DND-41 (cell line): Measurements from ENCODE around the gene KIFAP3.

Experiments used
- EZH2 ChIP-seq: IDR thresholded peaks from 3 replicates; pipeline ENCODE4 v1.6.1; 2012; ENCODE audit warnings: borderline replicate concordance, low read depth, mild to moderate bottlenecking, moderate library complexity, low read length, inconsistent platforms; ENCODE audit not compliant: severe bottlenecking
- TF ChIP-seq, protein P1 (sequence below): IDR thresholded peaks from 2 replicates; pipeline ENCODE4 v1.5.1; 2012; ENCODE audit warnings: borderline replicate concordance, low read length, moderate library complexity, mild to moderate bottlenecking; ENCODE audit not compliant: poor library complexity, severe bottlenecking; ENCODE audit errors: extremely low read depth

DNA sequence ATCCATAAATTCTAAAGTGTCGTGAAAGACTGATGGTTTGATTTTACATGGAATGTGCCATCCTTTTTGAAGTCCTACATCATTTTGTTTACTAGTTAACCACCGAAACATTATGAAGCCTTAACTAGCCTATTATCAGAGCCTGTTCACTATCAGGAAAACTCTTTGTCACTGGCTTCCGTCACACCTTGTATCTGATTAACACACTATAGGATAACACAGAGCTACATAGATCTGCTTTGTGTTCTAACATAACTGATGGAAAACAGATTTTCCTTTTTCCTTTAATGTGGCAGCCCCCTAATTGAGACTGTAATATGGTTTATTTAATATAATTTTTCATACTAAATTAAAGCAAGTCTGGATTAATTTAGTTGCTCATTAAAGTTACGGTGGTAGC is 106.3 kb downstream of the KIFAP3 start:
- TF ChIP-seq, protein P1, sequence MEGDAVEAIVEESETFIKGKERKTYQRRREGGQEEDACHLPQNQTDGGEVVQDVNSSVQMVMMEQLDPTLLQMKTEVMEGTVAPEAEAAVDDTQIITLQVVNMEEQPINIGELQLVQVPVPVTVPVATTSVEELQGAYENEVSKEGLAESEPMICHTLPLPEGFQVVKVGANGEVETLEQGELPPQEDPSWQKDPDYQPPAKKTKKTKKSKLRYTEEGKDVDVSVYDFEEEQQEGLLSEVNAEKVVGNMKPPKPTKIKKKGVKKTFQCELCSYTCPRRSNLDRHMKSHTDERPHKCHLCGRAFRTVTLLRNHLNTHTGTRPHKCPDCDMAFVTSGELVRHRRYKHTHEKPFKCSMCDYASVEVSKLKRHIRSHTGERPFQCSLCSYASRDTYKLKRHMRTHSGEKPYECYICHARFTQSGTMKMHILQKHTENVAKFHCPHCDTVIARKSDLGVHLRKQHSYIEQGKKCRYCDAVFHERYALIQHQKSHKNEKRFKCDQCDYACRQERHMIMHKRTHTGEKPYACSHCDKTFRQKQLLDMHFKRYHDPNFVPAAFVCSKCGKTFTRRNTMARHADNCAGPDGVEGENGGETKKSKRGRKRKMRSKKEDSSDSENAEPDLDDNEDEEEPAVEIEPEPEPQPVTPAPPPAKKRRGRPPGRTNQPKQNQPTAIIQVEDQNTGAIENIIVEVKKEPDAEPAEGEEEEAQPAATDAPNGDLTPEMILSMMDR, result no peak
- no peak for TF ChIP-seq EZH2
